Measurements from ENCODE around the gene USP35.

- TF ChIP-seq, protein P1, sequence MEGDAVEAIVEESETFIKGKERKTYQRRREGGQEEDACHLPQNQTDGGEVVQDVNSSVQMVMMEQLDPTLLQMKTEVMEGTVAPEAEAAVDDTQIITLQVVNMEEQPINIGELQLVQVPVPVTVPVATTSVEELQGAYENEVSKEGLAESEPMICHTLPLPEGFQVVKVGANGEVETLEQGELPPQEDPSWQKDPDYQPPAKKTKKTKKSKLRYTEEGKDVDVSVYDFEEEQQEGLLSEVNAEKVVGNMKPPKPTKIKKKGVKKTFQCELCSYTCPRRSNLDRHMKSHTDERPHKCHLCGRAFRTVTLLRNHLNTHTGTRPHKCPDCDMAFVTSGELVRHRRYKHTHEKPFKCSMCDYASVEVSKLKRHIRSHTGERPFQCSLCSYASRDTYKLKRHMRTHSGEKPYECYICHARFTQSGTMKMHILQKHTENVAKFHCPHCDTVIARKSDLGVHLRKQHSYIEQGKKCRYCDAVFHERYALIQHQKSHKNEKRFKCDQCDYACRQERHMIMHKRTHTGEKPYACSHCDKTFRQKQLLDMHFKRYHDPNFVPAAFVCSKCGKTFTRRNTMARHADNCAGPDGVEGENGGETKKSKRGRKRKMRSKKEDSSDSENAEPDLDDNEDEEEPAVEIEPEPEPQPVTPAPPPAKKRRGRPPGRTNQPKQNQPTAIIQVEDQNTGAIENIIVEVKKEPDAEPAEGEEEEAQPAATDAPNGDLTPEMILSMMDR (conservative IDR thresholded peaks at IDR 0.05 in 1 of 2, IDR thresholded peaks at IDR 0.05 in 1 of 2; ENCODE audit: extremely low read depth in 1 of 2, insufficient read depth in 1 of 2, low read depth in 1 of 2, low read length in 2 of 2), result no peak
- no peak for TF ChIP-seq EZH2 (IDR thresholded peaks at IDR 0.05; ENCODE audit: borderline replicate concordance, low read length)
These were observed 17.0 kb downstream of the USP35 start for GRCh38 chr11:78205691-78206090.
